ENCODE results near the gene KLF3.
"Not testable (repeated sequence)": the region's sequence is repeated elsewhere in the genome, so short reads cannot be mapped to it uniquely, and the experiment has no call there.

The KLF3 gene

DNA sequence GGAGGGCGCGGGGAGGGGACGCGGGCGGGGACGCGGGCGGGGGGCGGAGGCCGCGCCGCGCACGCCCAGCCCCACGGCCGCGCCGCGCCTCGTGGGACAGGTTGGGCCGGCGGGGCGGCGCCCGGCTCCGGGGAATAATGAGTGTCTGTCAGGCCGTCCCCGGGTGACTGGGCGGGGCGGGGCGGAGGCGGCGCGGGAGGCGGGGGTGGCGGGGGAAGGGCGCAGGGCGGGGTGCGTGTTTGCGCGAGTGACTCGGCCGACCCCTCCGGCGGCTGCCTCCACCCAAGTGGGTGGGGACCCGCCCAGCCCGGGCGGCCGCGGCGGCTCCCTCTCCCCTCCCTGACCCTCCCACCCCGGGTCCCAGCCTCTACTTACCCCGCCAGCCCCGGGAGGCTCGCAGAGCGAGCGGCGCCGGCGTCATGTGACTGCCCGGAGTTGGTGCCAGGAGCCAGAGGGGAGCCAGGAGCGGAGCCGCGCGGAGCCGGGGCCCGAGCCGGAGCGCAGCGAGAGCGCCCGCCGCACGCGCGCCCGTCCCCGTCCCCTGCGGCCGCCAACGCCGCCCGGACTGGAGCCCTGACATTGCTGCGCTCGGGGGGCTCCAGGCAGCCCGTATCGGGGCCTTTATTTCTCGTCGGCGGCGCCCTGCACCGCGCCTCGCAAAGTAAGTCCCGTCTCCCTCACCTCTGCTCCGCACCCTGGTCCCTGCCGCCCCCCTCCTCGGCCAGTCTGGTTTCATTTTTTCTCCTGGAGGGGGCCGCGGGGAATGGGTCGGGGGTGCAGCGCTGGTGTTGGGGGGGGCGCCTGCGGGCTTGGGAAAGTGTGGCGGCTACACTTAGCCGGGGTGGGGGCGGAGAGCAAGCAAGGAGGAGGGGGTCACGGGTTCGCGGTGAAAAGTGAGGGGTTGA lies at the start of gene KLF3:
TSS of gene KLF3 (plus strand) at position 399 of the 905 bp plus-strand sequence. CDS start 16,427 bp downstream, outside the sequence.
- DNase-seq (ENCODE audit: low read depth), result peak; percentile 84

GRCh38 chr4:38614231-38614630 lies 49.8 kb upstream of the KLF3 start:
- no peak for DNase-seq (ENCODE audit: low read depth)

DNA sequence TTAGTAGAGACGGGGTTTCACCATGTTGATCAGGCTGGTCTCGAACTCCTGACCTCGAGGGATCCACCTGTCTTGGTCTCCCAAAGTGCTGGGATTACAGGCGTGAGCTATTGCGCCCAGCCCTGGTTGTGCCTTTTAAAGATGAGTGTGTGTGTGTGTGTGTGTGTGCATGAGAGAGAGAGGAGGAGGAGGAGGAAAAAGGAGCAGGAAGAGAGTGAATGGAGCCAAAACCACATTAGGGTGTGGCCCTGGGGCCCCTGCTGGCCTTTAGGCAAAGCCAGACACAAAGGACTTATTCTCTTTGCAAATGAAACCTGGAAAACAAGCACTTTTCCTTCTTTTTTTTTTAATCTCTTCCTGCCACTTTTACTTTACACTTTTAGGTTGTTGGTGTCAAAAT lies 48.2 kb upstream of the KLF3 start:
- DNase-seq (ENCODE audit: low read depth), result no peak

DNA sequence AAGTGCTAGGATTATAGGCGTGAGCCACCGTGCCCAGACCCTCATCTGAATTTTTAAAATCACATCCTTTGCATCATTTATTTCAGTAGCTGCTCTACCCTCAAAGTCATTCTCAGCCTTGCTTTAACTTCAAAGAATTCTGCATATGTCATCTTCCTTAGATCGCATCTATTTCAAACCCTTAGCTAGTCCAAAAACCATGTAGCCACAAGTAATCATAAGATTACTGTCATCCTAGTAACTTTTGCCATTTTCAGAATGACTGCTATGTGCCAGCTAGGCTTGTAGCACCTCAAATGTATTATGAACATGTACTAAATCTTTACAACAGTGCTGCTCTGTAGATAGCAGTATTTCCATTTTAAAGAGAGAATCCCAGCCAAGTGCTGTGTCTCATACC lies 45.5 kb upstream of the KLF3 start:
- DNase-seq (ENCODE audit: low read depth), result no peak

- no peak for DNase-seq (ENCODE audit: low read depth)
Observed at GRCh38 chr4:38619316-38619715, 44.7 kb upstream of the KLF3 start.

- DNase-seq (ENCODE audit: low read depth), result no peak
Observed at GRCh38 chr4:38620065-38620464, 43.9 kb upstream of the KLF3 start.

DNA sequence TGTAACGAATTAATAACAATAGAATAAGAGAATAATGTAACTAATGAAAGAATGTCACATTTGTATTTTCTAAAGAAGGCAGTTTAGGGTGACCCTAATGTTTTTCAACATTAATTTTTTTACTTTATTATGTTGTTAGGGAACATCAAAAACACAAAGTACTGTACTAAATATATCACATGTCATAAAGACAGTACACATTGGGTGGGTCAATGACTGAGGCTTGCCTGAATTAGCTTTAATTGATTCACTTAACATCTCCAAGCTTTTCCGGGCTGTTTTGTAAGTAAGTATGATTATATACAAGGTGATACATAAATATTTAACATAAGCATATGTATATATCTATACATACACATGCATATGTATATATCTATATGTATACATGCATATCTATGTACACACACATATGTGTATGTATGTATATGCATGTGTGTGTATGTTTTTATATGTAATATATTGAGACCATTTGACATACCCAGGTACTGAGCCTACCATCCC lies 43.4 kb upstream of the KLF3 start:
- DNase-seq (ENCODE audit: low read depth), result no peak

DNA sequence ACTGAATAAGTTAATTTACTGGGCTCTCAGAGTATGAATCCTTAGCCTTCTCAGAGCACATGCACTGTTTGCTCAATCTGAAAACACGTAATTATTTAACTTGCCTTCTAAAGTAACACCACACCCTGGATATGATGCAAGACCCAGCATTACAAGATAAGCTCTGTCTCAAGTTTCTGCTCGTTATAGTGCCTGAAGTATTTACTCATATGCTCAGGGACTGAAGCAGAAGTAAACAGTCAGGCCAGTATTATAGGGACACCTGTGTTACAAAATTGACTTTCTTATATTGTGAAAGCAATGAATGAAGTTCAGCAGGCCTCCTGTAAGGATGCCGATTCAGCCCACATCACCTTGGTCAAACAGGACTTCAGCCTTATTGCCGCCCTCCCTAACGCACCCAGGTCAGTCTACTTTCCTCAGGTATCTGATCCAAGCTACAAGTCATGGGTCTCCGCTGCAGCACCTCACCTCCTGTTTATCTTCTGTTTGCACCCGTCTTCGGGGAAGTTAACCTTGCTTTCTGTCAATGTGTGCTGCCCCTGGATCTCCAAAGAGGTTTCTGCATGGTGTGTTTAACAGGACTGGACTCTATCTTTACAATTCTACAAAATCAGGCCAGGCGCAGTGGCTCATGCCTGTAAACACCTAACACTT lies 42.8 kb upstream of the KLF3 start:
- DNase-seq (ENCODE audit: low read depth), result peak; percentile 75

GRCh38 chr4:38621831-38622230 lies 42.2 kb upstream of the KLF3 start:
- DNase-seq (ENCODE audit: low read depth), result no peak

GRCh38 chr4:38622340-38622739 lies 41.7 kb upstream of the KLF3 start:
- DNase-seq (ENCODE audit: low read depth), result not testable (repeated sequence)

DNA sequence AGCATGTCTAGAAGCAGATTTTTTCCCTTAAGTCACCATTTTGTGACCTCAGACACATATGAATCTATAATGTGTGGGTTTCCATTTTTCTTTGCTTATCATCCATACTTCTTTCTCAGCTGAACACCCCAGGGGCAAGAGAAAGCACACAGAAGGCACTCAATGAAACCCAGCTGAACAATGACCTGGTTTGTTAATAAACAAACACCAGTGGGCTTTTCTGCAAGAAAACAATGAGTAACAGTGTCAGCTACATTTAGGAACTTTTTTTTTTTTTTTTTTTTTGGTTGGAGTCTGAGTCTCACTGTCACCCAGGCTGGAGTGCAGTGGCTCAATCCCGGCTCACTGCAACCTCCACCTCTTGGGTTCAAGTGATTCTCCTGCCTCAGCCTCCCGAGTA lies 40.7 kb upstream of the KLF3 start:
- no peak for DNase-seq (ENCODE audit: low read depth)

- no peak for DNase-seq (ENCODE audit: low read depth)
Observed at GRCh38 chr4:38624311-38624710, 39.7 kb upstream of the KLF3 start.

DNA sequence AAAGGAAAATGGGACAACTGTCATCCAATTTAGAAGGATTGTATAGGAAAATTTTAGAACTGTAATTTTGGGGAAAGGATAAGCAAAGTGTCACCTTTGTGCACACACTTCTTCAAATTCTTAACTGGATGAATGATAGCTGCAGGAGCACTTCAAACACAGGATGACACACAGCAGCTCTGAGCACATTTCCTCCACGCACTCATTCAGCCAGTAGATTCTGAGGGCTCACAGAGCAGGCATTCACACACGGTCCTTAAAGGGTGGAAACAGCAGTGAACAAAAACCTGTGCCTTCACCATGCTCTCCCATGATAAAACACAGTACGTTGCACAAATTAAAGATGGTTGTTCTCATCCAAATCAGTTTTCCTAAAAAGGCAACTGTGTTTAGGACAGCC lies 38.5 kb upstream of the KLF3 start:
- DNase-seq (ENCODE audit: low read depth), result no peak

DNA sequence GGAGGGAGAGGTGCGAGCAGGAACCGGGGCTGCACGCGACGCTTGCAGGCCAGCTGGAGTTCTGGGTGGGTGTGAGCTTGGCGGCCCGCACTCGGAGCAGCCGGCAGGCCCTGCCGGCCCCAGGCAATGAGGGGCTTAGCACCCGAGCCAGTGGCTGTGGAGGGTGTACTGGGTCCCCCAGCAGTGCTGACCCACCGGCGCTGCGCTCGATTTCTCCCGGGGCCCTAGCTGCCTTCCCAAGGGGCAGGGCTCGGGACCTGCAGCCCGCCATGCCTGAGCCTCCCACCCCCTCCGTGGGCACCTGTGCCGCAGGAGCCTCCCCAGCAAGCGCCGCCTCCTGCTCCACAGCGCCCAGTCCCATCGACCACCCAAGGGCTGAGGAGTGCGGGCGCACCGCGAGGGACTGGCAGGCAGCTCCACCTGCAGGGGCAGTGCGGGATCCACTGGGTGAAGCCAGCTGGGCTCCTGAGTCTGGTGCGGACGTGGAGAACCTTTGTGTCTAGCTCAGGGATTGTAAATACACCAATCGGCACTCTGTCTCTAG lies 37.0 kb upstream of the KLF3 start:
- not testable (repeated sequence) for DNase-seq (ENCODE audit: low read depth)

DNA sequence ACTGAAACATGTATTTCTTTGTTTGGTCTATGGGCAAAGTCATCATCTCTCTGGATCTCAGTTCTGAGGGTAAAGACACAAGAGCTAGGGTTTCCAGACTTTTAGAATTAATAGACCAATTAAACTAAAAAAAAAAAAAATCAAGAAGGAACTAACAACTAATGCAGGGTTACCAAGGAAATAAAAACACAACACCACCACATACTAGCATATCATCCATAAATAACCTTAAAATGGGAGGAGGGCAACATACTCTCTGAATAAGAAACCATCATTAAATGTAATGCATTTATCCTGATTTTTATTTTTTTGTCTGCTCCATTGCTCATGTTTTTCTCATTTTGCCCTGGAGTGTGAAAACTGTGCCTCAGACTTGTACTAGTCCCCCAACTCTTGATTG lies 33.5 kb upstream of the KLF3 start:
- no peak for DNase-seq (ENCODE audit: low read depth)

GRCh38 chr4:38634047-38634759 lies 29.8 kb upstream of the KLF3 start:
- DNase-seq (ENCODE audit: low read depth), result no peak

DNA sequence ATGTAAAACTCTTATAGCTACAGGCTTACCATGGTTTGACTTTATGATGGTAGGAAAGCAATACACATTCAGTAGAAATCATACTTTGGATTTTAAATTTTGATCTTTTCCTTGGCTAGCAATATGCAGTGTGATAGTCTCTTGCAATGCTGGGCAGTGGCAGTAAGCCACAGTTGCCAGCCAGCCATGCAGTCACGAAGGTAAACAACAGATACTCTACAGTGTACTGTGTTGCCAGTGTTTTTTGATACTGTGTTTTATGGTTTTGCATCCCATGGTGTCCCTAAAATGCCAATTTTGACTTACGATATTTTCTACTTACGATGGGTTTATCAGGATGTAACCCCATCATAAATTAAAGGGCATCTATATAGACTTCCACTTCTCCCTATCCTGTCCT lies 24.8 kb upstream of the KLF3 start:
- DNase-seq (ENCODE audit: low read depth), result no peak

GRCh38 chr4:38641811-38642210 lies 22.2 kb upstream of the KLF3 start:
- DNase-seq (ENCODE audit: low read depth), result no peak

GRCh38 chr4:38644201-38644600 lies 19.8 kb upstream of the KLF3 start:
- no peak for DNase-seq (ENCODE audit: low read depth)

- no peak for DNase-seq (ENCODE audit: low read depth)
Observed at GRCh38 chr4:38647101-38647819, 16.7 kb upstream of the KLF3 start.

GRCh38 chr4:38650133-38650532 lies 13.9 kb upstream of the KLF3 start:
- no peak for DNase-seq (ENCODE audit: low read depth)

- no peak for DNase-seq (ENCODE audit: low read depth)
Observed at GRCh38 chr4:38654273-38654672, 9.7 kb upstream of the KLF3 start.
